PC-9 (cell line): Measurements from ENCODE around the gene TUBA3D. TPM values are rescaled to one million over a fixed set of nuclear protein-coding genes. Genes with fewer than 3 reads are reported as not detected.
"Not testable (repeated sequence)": the region's sequence is repeated elsewhere in the genome, so short reads cannot be mapped to it uniquely, and the experiment has no call there.

Experiments
- BruUV-seq: library from RNA; stranded (reverse); fragments of 400-500 nt; replicated peaks from 2 replicates; lab custom pipeline; 2021; lab: Mats Ljungman, UMichigan
- CTCF ChIA-PET: fragments of 300-600 bp; sonication (Branson Sonifier 250); formaldehyde crosslinking; loops from one replicate; lab custom pipeline; 2022; ENCODE audit warnings: antibody characterized with exemption; lab: Charles Lee
- POLR2A ChIA-PET: fragments of 300-600 bp; sonication (Branson Sonifier 250); formaldehyde crosslinking; loops from one replicate; lab custom pipeline; 2022; ENCODE audit warnings: antibody characterized with exemption; ENCODE audit not compliant: unreplicated experiment; lab: Charles Lee
- DNase-seq, 2 experiments: peaks; one replicate each; pipeline versions ENCODE4 v3.0.0 to v3.0.0-alpha.2; 2015 to 2022; ENCODE audit warnings: mixed read lengths in 1 of 2
- H2AFZ ChIP-seq: fragments of 200-600 bp; sonication (generic); 2 replicates; pipeline ENCODE4 v1.8.1; 2017; ENCODE audit warnings: antibody characterized with exemption
- H3F3A ChIP-seq: fragments of 200-600 bp; sonication (generic); 2 replicates; pipeline ENCODE4 v1.8.1; 2017; ENCODE audit warnings: antibody characterized with exemption, mild to moderate bottlenecking, low read depth; ENCODE audit not compliant: insufficient read depth
- H3K27ac ChIP-seq: fragments of 200-600 bp; sonication (generic); 2 replicates; pipeline ENCODE4 v1.6.1; 2016; ENCODE audit warnings: mixed run types
- H3K27me3 ChIP-seq: fragments of 200-600 bp; sonication (generic); 2 replicates; pipeline ENCODE4 v1.6.1; 2016; ENCODE audit warnings: low read depth, mixed run types; ENCODE audit not compliant: insufficient read depth
- H3K36me3 ChIP-seq: fragments of 200-600 bp; sonication (generic); 2 replicates; pipeline ENCODE4 v1.6.1; 2016; ENCODE audit warnings: low read depth, mixed run types
- H3K4me1 ChIP-seq: fragments of 200-600 bp; sonication (generic); replicated peaks from 2 replicates; pipeline ENCODE4 v1.6.1; 2016; ENCODE audit warnings: mixed run types; ENCODE audit not compliant: insufficient read depth
- H3K4me2 ChIP-seq: fragments of 200-600 bp; sonication (generic); 2 replicates; pipeline ENCODE4 v1.6.1; 2017; ENCODE audit warnings: mixed run types
- H3K4me3 ChIP-seq: fragments of 200-600 bp; sonication (generic); 2 replicates; pipeline ENCODE4 v1.6.1; 2016; ENCODE audit warnings: mixed run types
- H3K79me2 ChIP-seq: fragments of 200-600 bp; sonication (generic); 2 replicates; pipeline ENCODE4 v1.6.1; 2017; ENCODE audit warnings: low read depth, mixed run types
- H3K9me2 ChIP-seq: fragments of 200-600 bp; sonication (generic); 2 replicates; pipeline ENCODE4 v1.8.1; 2017; ENCODE audit warnings: mild to moderate bottlenecking; ENCODE audit not compliant: insufficient read depth
- H3K9me3 ChIP-seq: fragments of 200-600 bp; sonication (generic); 2 replicates; pipeline ENCODE4 v1.8.1; 2016; ENCODE audit warnings: low read depth; ENCODE audit not compliant: insufficient read depth
- H4K20me1 ChIP-seq: fragments of 200-600 bp; sonication (generic); 2 replicates; pipeline ENCODE4 v1.8.1; 2017; ENCODE audit not compliant: insufficient read depth
- CTCF ChIP-seq: fragments of 200-600 bp; sonication (generic); conservative IDR thresholded peaks from 2 replicates; pipeline ENCODE4 v1.6.1; 2017; ENCODE audit warnings: mixed run types, antibody characterized with exemption, mild to moderate bottlenecking, moderate library complexity
- EZH2 ChIP-seq: fragments of 200-600 bp; sonication (generic); IDR thresholded peaks from 2 replicates; pipeline ENCODE4 v1.8.0; 2017; ENCODE audit warnings: antibody characterized with exemption, low read depth
- intact Hi-C: fragments of 100-400 bp; cut with micrococcal nuclease; formaldehyde crosslinking; loops from one replicate; pipeline ENCODE4 v1.10.0; 2022; ENCODE audit not compliant: unreplicated experiment
- total RNA-seq: library from RNA; stranded (reverse); gene quantifications from 2 replicates; pipeline ENCODE4 v1.2.3, GENCODE V29; 2021

The TUBA3D gene
- total RNA-seq, 1 experiment from 2014 or later, result not detected

- H2AFZ ChIP-seq, result peak overlapping the region; percentile 58; the same call in 1 of the 2 replicates
- H3K9me3 ChIP-seq, result no peaks in the 10 kb centered on the region
- peak overlapping the region; percentile 80 for H3K4me3 ChIP-seq
- no peaks in the 10 kb centered on the region for H4K20me1 ChIP-seq
- ChIA-PET CTCF (interaction anchor here (0.6 to 1.0 kb wide), 6 partner anchors 181 to 938 kb away, joined by 3 to 5 read pairs (median 4); no protein-coding TSS in a partner anchor), POLR2A (no interaction called here)
- intact Hi-C loops, result no loop called here
- peaks cover 60% of the 10 kb centered on the region for H3K79me2 ChIP-seq
- H3K4me2 ChIP-seq, result peak overlapping the region; percentile 91
- H3K27me3 ChIP-seq, result no peaks in the 10 kb centered on the region
- H3K9me2 ChIP-seq, result no peaks in the 10 kb centered on the region
- H3K4me1 ChIP-seq, result no peaks in the 10 kb centered on the region
- BruUV-seq, result no TSS peak
- no peaks in the 10 kb centered on the region for H3K36me3 ChIP-seq
- no peaks in the 10 kb centered on the region for H3F3A ChIP-seq
- peak; percentile 87 for TF ChIP-seq CTCF
- TF ChIP-seq EZH2, result no peak
- DNase-seq, result peak; percentile 91 to 96
- peak overlapping the region; percentile 72 for H3K27ac ChIP-seq
Observed at GRCh38 chr2:131492418-131493198, 16.7 kb downstream of the TUBA3D start.

GRCh38 chr2:131493199-131493968 is 17.5 kb downstream of the TUBA3D start:
- Histone ChIP-seq H3K27ac (peak overlapping the region; percentile 72), H3K27me3 (no peaks in the 10 kb centered on the region), H2AFZ (0 out of 2 replicates have a peak overlapping the region, but pooled peaks have one; percentile 58), H3K4me3 (peak overlapping the region; percentile 80), H3K9me2 (no peaks in the 10 kb centered on the region), H4K20me1 (no peaks in the 10 kb centered on the region), H3K4me1 (no peaks in the 10 kb centered on the region), H3K36me3 (no peaks in the 10 kb centered on the region), H3K4me2 (peak overlapping the region; percentile 91), H3F3A (no peaks in the 10 kb centered on the region), H3K79me2 (peaks cover 60% of the 10 kb centered on the region), H3K9me3 (no peaks in the 10 kb centered on the region)
- no peak for TF ChIP-seq CTCF
- no peak for TF ChIP-seq EZH2
- TSS peak; percentile 46 for BruUV-seq
- DNase-seq, result no peak
- intact Hi-C loops, result no loop called here
- POLR2A ChIA-PET, result interaction anchor here (0.7 kb wide), 1 partner anchor 96 kb away, joined by 3 read pairs; no protein-coding TSS in a partner anchor
- CTCF ChIA-PET, result interaction anchor here (0.6 to 1.0 kb wide), 6 partner anchors 180 to 937 kb away, joined by 3 to 5 read pairs (median 4); no protein-coding TSS in a partner anchor

GRCh38 chr2:131495506-131495905 is 19.6 kb downstream of the TUBA3D start:
- DNase-seq, H3K9me3 ChIP-seq, H3K27ac ChIP-seq, H3K36me3 ChIP-seq, H3K4me1 ChIP-seq, H2AFZ ChIP-seq, H3F3A ChIP-seq, BruUV-seq, POLR2A ChIA-PET, H3K27me3 ChIP-seq, H4K20me1 ChIP-seq, H3K4me2 ChIP-seq, intact Hi-C loops, H3K9me2 ChIP-seq, H3K4me3 ChIP-seq: not testable (repeated sequence)
- H3K79me2 ChIP-seq, result peaks cover 46% of the 10 kb centered on the region
- CTCF ChIA-PET, result interaction anchor here (0.6 kb wide), 1 partner anchor 9 kb away, joined by 5 read pairs; no protein-coding TSS in a partner anchor

GRCh38 chr2:131498321-131498973 is 22.5 kb downstream of the TUBA3D start:
- H3K9me3 ChIP-seq, DNase-seq, H3K4me3 ChIP-seq, H3K36me3 ChIP-seq, intact Hi-C loops, H3K4me1 ChIP-seq, H4K20me1 ChIP-seq, CTCF ChIA-PET, H3F3A ChIP-seq, POLR2A ChIA-PET, H3K27ac ChIP-seq, H3K9me2 ChIP-seq, H3K27me3 ChIP-seq, BruUV-seq, H3K4me2 ChIP-seq, H2AFZ ChIP-seq: not testable (repeated sequence)
- H3K79me2 ChIP-seq, result peaks cover 33% of the 10 kb centered on the region

- intact Hi-C loops, H3K4me2 ChIP-seq, BruUV-seq, H3K4me3 ChIP-seq, H3K36me3 ChIP-seq, H3K27me3 ChIP-seq, H2AFZ ChIP-seq, CTCF ChIA-PET, H3F3A ChIP-seq, H4K20me1 ChIP-seq, H3K9me2 ChIP-seq, H3K79me2 ChIP-seq, H3K4me1 ChIP-seq, H3K27ac ChIP-seq, DNase-seq, POLR2A ChIA-PET, H3K9me3 ChIP-seq: not testable (repeated sequence)
Observed at GRCh38 chr2:131503587-131503986, 27.7 kb downstream of the TUBA3D start.
